GM23338 (cell line): ENCODE measurements around the gene TMEM94. TPM values are rescaled to one million over a fixed set of nuclear protein-coding genes. Genes with fewer than 3 reads are reported as not detected.

Experiments used
- ATAC-seq: fragments of 200-7000 bp; cut with Tn5 transposase; 3 replicates; pipeline ENCODE4 v1.9.1; 2020
- DNase-seq: peaks from one replicate; pipeline ENCODE4 v3.0.0-alpha.2; 2015; ENCODE audit warnings: low spot score
- H2AFZ ChIP-seq: fragments of 200-600 bp; sonication (generic); 2 replicates; pipeline ENCODE4 v1.8.0; 2016; ENCODE audit warnings: antibody characterized with exemption, mild to moderate bottlenecking, moderate library complexity
- H3F3A ChIP-seq: fragments of 200-600 bp; sonication (generic); replicated peaks from 2 replicates; pipeline ENCODE4 v1.8.0; 2017; ENCODE audit warnings: antibody characterized with exemption, mixed run types, low read depth
- H3K27ac ChIP-seq: fragments of 200-600 bp; sonication (generic); 2 replicates; pipeline ENCODE4 v1.6.1; 2016; ENCODE audit warnings: low read depth
- H3K27me3 ChIP-seq: fragments of 200-600 bp; sonication (generic); 2 replicates; pipeline ENCODE4 v1.8.0; 2016; ENCODE audit warnings: mild to moderate bottlenecking, mixed run types, moderate library complexity; ENCODE audit not compliant: insufficient read depth
- H3K36me3 ChIP-seq: fragments of 200-600 bp; sonication (generic); 2 replicates; pipeline ENCODE4 v1.8.0; 2016; ENCODE audit warnings: mild to moderate bottlenecking; ENCODE audit not compliant: insufficient read depth
- H3K4me1 ChIP-seq: fragments of 200-600 bp; sonication (generic); 2 replicates; pipeline ENCODE4 v1.8.0; 2016; ENCODE audit warnings: mild to moderate bottlenecking, moderate library complexity; ENCODE audit not compliant: insufficient read depth
- H3K4me2 ChIP-seq: fragments of 200-600 bp; sonication (generic); 2 replicates; pipeline ENCODE4 v1.7.1; 2017; ENCODE audit warnings: mixed run types
- H3K4me3 ChIP-seq: fragments of 200-600 bp; sonication (generic); 2 replicates; pipeline ENCODE4 v1.6.1; 2016; ENCODE audit warnings: mixed run types
- H3K79me2 ChIP-seq: fragments of 200-600 bp; sonication (generic); replicated peaks from 2 replicates; pipeline ENCODE4 v1.8.0; 2017; ENCODE audit warnings: mild to moderate bottlenecking; ENCODE audit not compliant: insufficient read depth
- H3K9me2 ChIP-seq: fragments of 200-600 bp; sonication (generic); 2 replicates; pipeline ENCODE4 v1.8.0; 2017; ENCODE audit not compliant: insufficient read depth
- H4K20me1 ChIP-seq: fragments of 200-600 bp; sonication (generic); replicated peaks from 2 replicates; pipeline ENCODE4 v1.8.0; 2017; ENCODE audit warnings: mild to moderate bottlenecking; ENCODE audit not compliant: insufficient read depth
- H3K27ac Mint-ChIP-seq: 2 replicates; pipeline ENCODE4 v1.8.0; 2020; ENCODE audit warnings: inconsistent platforms, mild to moderate bottlenecking, moderate library complexity, mixed read lengths
- H3K27me3 Mint-ChIP-seq: 3 replicates; pipeline ENCODE4 v1.8.0; 2022; ENCODE audit warnings: low read depth, mild to moderate bottlenecking, moderate library complexity, mixed read lengths, inconsistent platforms; ENCODE audit not compliant: insufficient read depth, poor library complexity
- H3K36me3 Mint-ChIP-seq: 3 replicates; pipeline ENCODE4 v1.8.0; 2021; ENCODE audit warnings: low read depth, mild to moderate bottlenecking, inconsistent platforms, moderate library complexity, mixed read lengths
- H3K4me1 Mint-ChIP-seq: 3 replicates; pipeline ENCODE4 v1.8.0; 2020; ENCODE audit warnings: mild to moderate bottlenecking, inconsistent platforms, mixed read lengths
- H3K4me3 Mint-ChIP-seq: 3 replicates; pipeline ENCODE4 v1.8.0; 2021; ENCODE audit warnings: moderate library complexity, mild to moderate bottlenecking, inconsistent platforms, mixed read lengths
- H3K9me3 Mint-ChIP-seq: 3 replicates; pipeline ENCODE4 v1.8.0; 2020; ENCODE audit warnings: moderate library complexity, mild to moderate bottlenecking, inconsistent platforms, mixed read lengths
- CREB1 ChIP-seq: fragments of 250-450 bp; sonication (Bioruptor Pico); IDR thresholded peaks from 2 replicates; pipeline ENCODE4 v1.5.0; 2020; ENCODE audit warnings: low read depth, mild to moderate bottlenecking, moderate library complexity
- EZH2phosphoT487 ChIP-seq: fragments of 200-600 bp; sonication (generic); IDR thresholded peaks from one replicate; pipeline ENCODE4 v1.8.1; 2018; ENCODE audit warnings: antibody characterized with exemption; ENCODE audit not compliant: unreplicated experiment
- JUNB ChIP-seq: IDR thresholded peaks from one replicate; pipeline ENCODE4 v1.6.1; 2016; ENCODE audit warnings: antibody characterized with exemption; ENCODE audit not compliant: unreplicated experiment
- NANOG ChIP-seq: IDR thresholded peaks from 2 replicates; pipeline ENCODE4 v1.6.1; 2016; ENCODE audit warnings: antibody characterized with exemption, borderline replicate concordance
- POLR2AphosphoS5 ChIP-seq: IDR thresholded peaks from 2 replicates; pipeline ENCODE4 v1.6.1; 2016; ENCODE audit warnings: antibody characterized with exemption, low read depth
- STAT1 ChIP-seq: IDR thresholded peaks from one replicate; pipeline ENCODE4 v1.6.1; 2016; ENCODE audit warnings: antibody characterized with exemption; ENCODE audit not compliant: unreplicated experiment
- ZNF114 ChIP-seq: fragments of 250-450 bp; sonication (Bioruptor Pico); IDR thresholded peaks from 2 replicates; pipeline ENCODE4 v1.5.0; 2020; ENCODE audit warnings: mild to moderate bottlenecking, moderate library complexity
- ZNF331 ChIP-seq: fragments of 250-450 bp; sonication (Bioruptor Pico); IDR thresholded peaks from 2 replicates; pipeline ENCODE4 v1.5.0; 2020; ENCODE audit warnings: low read depth, mild to moderate bottlenecking, moderate library complexity
- ZNF462 ChIP-seq: fragments of 250-450 bp; sonication (Bioruptor Pico); IDR thresholded peaks from 2 replicates; pipeline ENCODE4 v1.5.0; 2020; ENCODE audit warnings: mild to moderate bottlenecking, moderate library complexity
- polyA plus RNA-seq: library from polyadenylated mRNA; unstranded; fragments of >200 nt; fragmentation: Nextera tagmentation; extraction: Ambion mirVana; gene quantifications from 2 replicates; pipeline ENCODE4 v1.2.1, GENCODE V29; 2016
- total RNA-seq: library from RNA; depleted of rRNA; stranded (reverse); fragments of >200 nt; shearing (Covaris generic); gene quantifications from 2 replicates; pipeline ENCODE4 v1.2.3, GENCODE V29; 2014
- TF ChIP-seq, protein P1 (sequence below): IDR thresholded peaks from 2 replicates; pipeline ENCODE4 v1.6.1; 2016; ENCODE audit warnings: antibody characterized with exemption
- TF ChIP-seq, protein P2 (sequence below): IDR thresholded peaks from one replicate; pipeline ENCODE4 v1.6.1; 2018; ENCODE audit warnings: antibody characterized with exemption; ENCODE audit not compliant: unreplicated experiment

TMEM94 gene
- total and polyA plus RNA-seq, 2 experiments from 2014 or later: 24.0 to 66.0 TPM

DNA sequence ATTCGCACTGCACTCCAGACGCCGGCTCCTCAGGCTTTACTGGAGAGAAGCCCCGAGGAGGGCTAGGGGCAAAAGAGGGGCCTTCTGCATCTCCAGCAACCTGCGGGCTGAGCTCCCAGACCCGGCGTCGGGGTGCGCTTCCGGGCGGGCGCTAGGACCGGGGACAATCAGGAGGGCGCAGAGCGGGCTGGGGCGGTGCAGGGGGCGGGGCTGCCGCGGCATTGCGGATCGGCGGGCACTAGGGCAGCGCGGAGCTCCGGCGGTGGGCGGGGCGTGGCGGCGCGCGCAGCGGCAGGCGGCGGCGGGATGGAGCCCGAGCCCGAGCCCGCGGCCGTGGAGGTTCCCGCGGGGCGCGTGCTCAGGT, 59.8 kb downstream of the TMEM94 start, which contains the start of gene TSEN54:
TSEN54 (plus strand) TSS at position 274 of the 364 bp plus-strand sequence; CDS start at position 307, 33 bp downstream.
- H3F3A ChIP-seq: no peaks in the 10 kb centered on the region
- peaks cover 27% of the 10 kb centered on the region for H3K4me1 Mint-ChIP-seq
- peak within 1 kb of the TSS; percentile 100 for H2AFZ ChIP-seq
- TF ChIP-seq POLR2AphosphoS5 (peak; percentile 31; the same call in 1 of the 2 replicates), ZNF114 (CRISPR knock-in tag) (no peak), NANOG (no peak), JUNB (no peak), ZNF331 (CRISPR knock-in tag) (no peak), STAT1 (no peak), CREB1 (CRISPR knock-in tag) (peak; percentile 65), EZH2phosphoT487 (no peak), ZNF462 (CRISPR knock-in tag) (no peak)
- TF ChIP-seq, protein P1, sequence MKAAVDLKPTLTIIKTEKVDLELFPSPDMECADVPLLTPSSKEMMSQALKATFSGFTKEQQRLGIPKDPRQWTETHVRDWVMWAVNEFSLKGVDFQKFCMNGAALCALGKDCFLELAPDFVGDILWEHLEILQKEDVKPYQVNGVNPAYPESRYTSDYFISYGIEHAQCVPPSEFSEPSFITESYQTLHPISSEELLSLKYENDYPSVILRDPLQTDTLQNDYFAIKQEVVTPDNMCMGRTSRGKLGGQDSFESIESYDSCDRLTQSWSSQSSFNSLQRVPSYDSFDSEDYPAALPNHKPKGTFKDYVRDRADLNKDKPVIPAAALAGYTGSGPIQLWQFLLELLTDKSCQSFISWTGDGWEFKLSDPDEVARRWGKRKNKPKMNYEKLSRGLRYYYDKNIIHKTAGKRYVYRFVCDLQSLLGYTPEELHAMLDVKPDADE: no peak
- TF ChIP-seq, protein P2, sequence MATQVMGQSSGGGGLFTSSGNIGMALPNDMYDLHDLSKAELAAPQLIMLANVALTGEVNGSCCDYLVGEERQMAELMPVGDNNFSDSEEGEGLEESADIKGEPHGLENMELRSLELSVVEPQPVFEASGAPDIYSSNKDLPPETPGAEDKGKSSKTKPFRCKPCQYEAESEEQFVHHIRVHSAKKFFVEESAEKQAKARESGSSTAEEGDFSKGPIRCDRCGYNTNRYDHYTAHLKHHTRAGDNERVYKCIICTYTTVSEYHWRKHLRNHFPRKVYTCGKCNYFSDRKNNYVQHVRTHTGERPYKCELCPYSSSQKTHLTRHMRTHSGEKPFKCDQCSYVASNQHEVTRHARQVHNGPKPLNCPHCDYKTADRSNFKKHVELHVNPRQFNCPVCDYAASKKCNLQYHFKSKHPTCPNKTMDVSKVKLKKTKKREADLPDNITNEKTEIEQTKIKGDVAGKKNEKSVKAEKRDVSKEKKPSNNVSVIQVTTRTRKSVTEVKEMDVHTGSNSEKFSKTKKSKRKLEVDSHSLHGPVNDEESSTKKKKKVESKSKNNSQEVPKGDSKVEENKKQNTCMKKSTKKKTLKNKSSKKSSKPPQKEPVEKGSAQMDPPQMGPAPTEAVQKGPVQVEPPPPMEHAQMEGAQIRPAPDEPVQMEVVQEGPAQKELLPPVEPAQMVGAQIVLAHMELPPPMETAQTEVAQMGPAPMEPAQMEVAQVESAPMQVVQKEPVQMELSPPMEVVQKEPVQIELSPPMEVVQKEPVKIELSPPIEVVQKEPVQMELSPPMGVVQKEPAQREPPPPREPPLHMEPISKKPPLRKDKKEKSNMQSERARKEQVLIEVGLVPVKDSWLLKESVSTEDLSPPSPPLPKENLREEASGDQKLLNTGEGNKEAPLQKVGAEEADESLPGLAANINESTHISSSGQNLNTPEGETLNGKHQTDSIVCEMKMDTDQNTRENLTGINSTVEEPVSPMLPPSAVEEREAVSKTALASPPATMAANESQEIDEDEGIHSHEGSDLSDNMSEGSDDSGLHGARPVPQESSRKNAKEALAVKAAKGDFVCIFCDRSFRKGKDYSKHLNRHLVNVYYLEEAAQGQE: no peak
- H3K27ac ChIP-seq: no peak within 1 kb of the TSS
- H4K20me1 ChIP-seq: peaks cover 12% of the 10 kb centered on the region
- H3K9me2 ChIP-seq: no peaks in the 10 kb centered on the region
- peak; percentile 91 for DNase-seq
- H3K36me3 Mint-ChIP-seq: peaks cover 35% of the 10 kb centered on the region
- ATAC-seq: peak; percentile 71
- H3K4me3 ChIP-seq: peak within 1 kb of the TSS; percentile 98
- H3K27ac Mint-ChIP-seq: no peak within 1 kb of the TSS
- peaks cover 19% of the 10 kb centered on the region for H3K27me3 Mint-ChIP-seq
- peak within 1 kb of the TSS; percentile 100 for H3K4me2 ChIP-seq
- no peaks in the 10 kb centered on the region for H3K27me3 ChIP-seq
- peaks cover 7% of the 10 kb centered on the region; the same call in 1 of the 2 replicates for H3K4me1 ChIP-seq
- H3K36me3 ChIP-seq: peaks cover 18% of the 10 kb centered on the region
- no peaks in the 10 kb centered on the region; the same call in 2 of the 3 replicates for H3K9me3 Mint-ChIP-seq
- H3K79me2 ChIP-seq: peaks cover 36% of the 10 kb centered on the region
- H3K4me3 Mint-ChIP-seq: peak within 1 kb of the TSS; percentile 92
